ENCODE data around the gene TBX21. TPM values are rescaled to one million over a fixed set of nuclear protein-coding genes. Genes with fewer than 3 reads are reported as not detected.

Gene TBX21
- polyA plus RNA-seq, 3 donors: 0.05 to 0.16 (median 0.13) TPM

- no peak overlapping the region for H3K9ac ChIP-seq (ENCODE audit: insufficient read depth, low read length, poor library complexity, severe bottlenecking)
- no peaks in the 10 kb centered on the region for H3K9me3 ChIP-seq (replicated peaks in 1 of 2; ENCODE audit: control insufficient read depth in 1 of 2, insufficient read depth in 1 of 2, low read length in 2 of 2)
- H3K4me2 ChIP-seq (replicated peaks; ENCODE audit: extremely low read depth, low read length, poor library complexity, severe bottlenecking): no peak overlapping the region
- no peaks in the 10 kb centered on the region for H3K79me2 ChIP-seq (ENCODE audit: insufficient read depth, low read length)
- Mint-ChIP-seq H3K9me3 (peaks cover 0 to 5% (median 0%) of the 10 kb centered on the region in 7 donors), H3K27me3 (ENCODE audit: low read depth in 3 of 3) (peaks cover 13 to 30% (median 18%) of the 10 kb centered on the region in 3 donors), H3K4me3 (no peak overlapping the region), H3K27ac (peak overlapping the region in 4 of 7 donors; percentile 29 to 81 (median 56)), H3K36me3 (peaks cover 3 to 7% of the 10 kb centered on the region in 2 donors), H3K4me1 (peaks cover 53% of the 10 kb centered on the region)
- no peaks in the 10 kb centered on the region for H3K36me3 ChIP-seq (replicated peaks in 1 of 2; ENCODE audit: control insufficient read depth in 1 of 2, insufficient read depth in 2 of 2, low read length in 2 of 2)
- no peak overlapping the region for H3K27ac ChIP-seq (ENCODE audit: low read depth in 1 of 2, low read length in 2 of 2)
- peaks cover 41 to 52% of the 10 kb centered on the region in 2 donors for H3K4me1 ChIP-seq (ENCODE audit: control insufficient read depth in 1 of 2, insufficient read depth in 2 of 2, low read length in 2 of 2)
- DNase-seq: no peak
- no peak overlapping the region for H3K4me3 ChIP-seq (replicated peaks in 1 of 3; ENCODE audit: low read depth in 2 of 3, low read length in 3 of 3)
- H3K27me3 ChIP-seq (ENCODE audit: control insufficient read depth in 2 of 2, insufficient read depth in 2 of 2, low read length in 2 of 2): peaks cover 0 to 15% of the 10 kb centered on the region in 2 donors
- 20% methylated on average over 1 of the region's 4 CpGs for WGBS (ENCODE audit: insufficient coverage)
- H2AFZ ChIP-seq (ENCODE audit: insufficient read depth, low read depth, low read length, poor library complexity, severe bottlenecking): no peak overlapping the region
- H4K20me1 ChIP-seq (ENCODE audit: insufficient read depth, low read length): peaks cover 3% of the 10 kb centered on the region
- intact Hi-C loops (cut with micrococcal nuclease): no loop called here
- TF ChIP-seq CTCF (IDR thresholded peaks at IDR 0.05): no peak
Observed at GRCh38 chr17:47707056-47707804, 25.8 kb upstream of the TBX21 start.

GRCh38 chr17:47707884-47708283, 25.2 kb upstream of the TBX21 start:
- 100% methylated on average over 2 of the region's 3 CpGs for WGBS (ENCODE audit: insufficient coverage)
- peaks cover 0 to 15% of the 10 kb centered on the region in 2 donors for H3K27me3 ChIP-seq (ENCODE audit: control insufficient read depth in 2 of 2, insufficient read depth in 2 of 2, low read length in 2 of 2)
- H3K27ac ChIP-seq (ENCODE audit: low read depth in 1 of 2, low read length in 2 of 2): no peak overlapping the region
- intact Hi-C loops (cut with micrococcal nuclease): no loop called here
- TF ChIP-seq CTCF (IDR thresholded peaks at IDR 0.05): no peak
- no peak overlapping the region for H3K4me3 ChIP-seq (replicated peaks in 1 of 3; ENCODE audit: low read depth in 2 of 3, low read length in 3 of 3)
- no peak overlapping the region for H3K9ac ChIP-seq (ENCODE audit: insufficient read depth, low read length, poor library complexity, severe bottlenecking)
- H3K9me3 Mint-ChIP-seq: peaks cover 0 to 5% (median 0%) of the 10 kb centered on the region in 7 donors
- H3K4me1 ChIP-seq (ENCODE audit: control insufficient read depth in 1 of 2, insufficient read depth in 2 of 2, low read length in 2 of 2): peaks cover 37 to 54% of the 10 kb centered on the region in 2 donors
- H3K79me2 ChIP-seq (ENCODE audit: insufficient read depth, low read length): no peaks in the 10 kb centered on the region
- peaks cover 53% of the 10 kb centered on the region for H3K4me1 Mint-ChIP-seq
- no peaks in the 10 kb centered on the region for H3K36me3 ChIP-seq (replicated peaks in 1 of 2; ENCODE audit: control insufficient read depth in 1 of 2, insufficient read depth in 2 of 2, low read length in 2 of 2)
- no peak overlapping the region for H3K4me2 ChIP-seq (replicated peaks; ENCODE audit: extremely low read depth, low read length, poor library complexity, severe bottlenecking)
- peaks cover 3% of the 10 kb centered on the region for H4K20me1 ChIP-seq (ENCODE audit: insufficient read depth, low read length)
- H3K9me3 ChIP-seq (replicated peaks in 1 of 2; ENCODE audit: control insufficient read depth in 1 of 2, insufficient read depth in 1 of 2, low read length in 2 of 2): no peaks in the 10 kb centered on the region
- no peak for DNase-seq
- no peak overlapping the region for H3K27ac Mint-ChIP-seq
- H2AFZ ChIP-seq (ENCODE audit: insufficient read depth, low read depth, low read length, poor library complexity, severe bottlenecking): no peak overlapping the region
- H3K27me3 Mint-ChIP-seq (ENCODE audit: low read depth in 3 of 3): peaks cover 13 to 30% (median 16%) of the 10 kb centered on the region in 3 donors
- H3K36me3 Mint-ChIP-seq: peaks cover 3 to 7% of the 10 kb centered on the region in 2 donors
- no peak overlapping the region for H3K4me3 Mint-ChIP-seq

Measured in CD14-positive monocyte (primary cell).